HEK293 (cell line): ENCODE results near the gene C20orf144.

ENCODE experiments used
- CTCF ChIP-seq: fragments of 450-650 bp; formaldehyde crosslinking; IDR thresholded peaks from 2 replicates; pipeline ENCODE4 v1.5.1; 2016; ENCODE audit warnings: missing biosample characterization, missing genetic modification characterization
- HIC1 ChIP-seq: fragments of 450-650 bp; formaldehyde crosslinking; IDR thresholded peaks from 2 replicates; pipeline ENCODE4 v1.5.1; 2016; ENCODE audit warnings: missing biosample characterization, missing genetic modification characterization
- PRDM4 ChIP-seq: fragments of 450-650 bp; formaldehyde crosslinking; IDR thresholded peaks from 2 replicates; pipeline ENCODE4 v1.5.1; 2017; ENCODE audit warnings: missing biosample characterization, missing genetic modification characterization
- ZNF114 ChIP-seq: fragments of 450-650 bp; formaldehyde crosslinking; IDR thresholded peaks from 2 replicates; pipeline ENCODE4 v1.5.0; 2017; ENCODE audit warnings: missing biosample characterization, missing genetic modification characterization
- ZNF138 ChIP-seq: fragments of 450-650 bp; formaldehyde crosslinking; IDR thresholded peaks from 2 replicates; pipeline ENCODE4 v1.5.1; 2016; ENCODE audit warnings: missing biosample characterization, missing genetic modification characterization, borderline replicate concordance
- ZNF514 ChIP-seq: fragments of 450-650 bp; formaldehyde crosslinking; IDR thresholded peaks from 2 replicates; pipeline ENCODE4 v1.5.1; 2016; ENCODE audit warnings: missing biosample characterization, missing genetic modification characterization
- ZNF555 ChIP-seq: fragments of 450-650 bp; formaldehyde crosslinking; conservative IDR thresholded peaks from 2 replicates; pipeline ENCODE4 v1.5.1; 2017; ENCODE audit warnings: missing biosample characterization, mild to moderate bottlenecking, missing genetic modification characterization, inconsistent platforms
- TF ChIP-seq, protein P1 (sequence below): fragments of 450-650 bp; formaldehyde crosslinking; IDR thresholded peaks from 2 replicates; pipeline ENCODE4 v1.5.1; 2016; ENCODE audit warnings: missing biosample characterization, missing genetic modification characterization

DNA sequence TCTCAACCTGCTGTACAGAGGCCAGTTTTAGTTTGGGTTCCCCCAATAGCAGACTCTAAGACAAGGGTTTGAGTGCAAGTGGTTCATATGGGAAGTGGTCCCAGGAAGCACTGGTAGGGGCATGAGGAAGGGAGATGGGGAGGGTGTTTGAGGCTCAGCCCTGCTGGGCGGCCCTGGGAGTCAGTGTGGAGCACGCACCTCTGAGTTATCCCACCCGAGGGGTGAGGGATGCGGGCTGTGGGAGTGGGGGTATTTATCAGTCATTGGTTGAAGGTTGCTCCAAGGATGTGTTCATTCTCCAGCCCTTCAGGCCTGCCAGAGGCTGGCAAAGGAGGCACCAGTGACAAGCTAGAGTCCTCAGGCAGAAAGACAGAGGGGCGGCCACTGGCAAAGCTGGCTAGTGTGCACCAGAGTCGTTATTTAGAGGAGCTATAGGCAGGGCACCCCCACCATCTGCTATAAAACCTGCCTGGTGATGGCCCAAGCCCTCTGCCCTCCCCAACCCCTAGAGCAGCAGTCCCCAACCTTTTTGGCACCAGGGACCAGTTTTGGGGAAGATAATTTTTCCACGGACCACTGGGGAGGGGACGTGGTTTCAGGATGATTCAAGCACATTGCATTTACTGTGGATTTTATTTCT, 41.5 kb downstream of the C20orf144 start:
- no peak for TF ChIP-seq CTCF (tag by site-specific recombination)
- TF ChIP-seq PRDM4 (tag by site-specific recombination): no peak
- TF ChIP-seq ZNF514 (tag by site-specific recombination): no peak
- TF ChIP-seq, protein P1, sequence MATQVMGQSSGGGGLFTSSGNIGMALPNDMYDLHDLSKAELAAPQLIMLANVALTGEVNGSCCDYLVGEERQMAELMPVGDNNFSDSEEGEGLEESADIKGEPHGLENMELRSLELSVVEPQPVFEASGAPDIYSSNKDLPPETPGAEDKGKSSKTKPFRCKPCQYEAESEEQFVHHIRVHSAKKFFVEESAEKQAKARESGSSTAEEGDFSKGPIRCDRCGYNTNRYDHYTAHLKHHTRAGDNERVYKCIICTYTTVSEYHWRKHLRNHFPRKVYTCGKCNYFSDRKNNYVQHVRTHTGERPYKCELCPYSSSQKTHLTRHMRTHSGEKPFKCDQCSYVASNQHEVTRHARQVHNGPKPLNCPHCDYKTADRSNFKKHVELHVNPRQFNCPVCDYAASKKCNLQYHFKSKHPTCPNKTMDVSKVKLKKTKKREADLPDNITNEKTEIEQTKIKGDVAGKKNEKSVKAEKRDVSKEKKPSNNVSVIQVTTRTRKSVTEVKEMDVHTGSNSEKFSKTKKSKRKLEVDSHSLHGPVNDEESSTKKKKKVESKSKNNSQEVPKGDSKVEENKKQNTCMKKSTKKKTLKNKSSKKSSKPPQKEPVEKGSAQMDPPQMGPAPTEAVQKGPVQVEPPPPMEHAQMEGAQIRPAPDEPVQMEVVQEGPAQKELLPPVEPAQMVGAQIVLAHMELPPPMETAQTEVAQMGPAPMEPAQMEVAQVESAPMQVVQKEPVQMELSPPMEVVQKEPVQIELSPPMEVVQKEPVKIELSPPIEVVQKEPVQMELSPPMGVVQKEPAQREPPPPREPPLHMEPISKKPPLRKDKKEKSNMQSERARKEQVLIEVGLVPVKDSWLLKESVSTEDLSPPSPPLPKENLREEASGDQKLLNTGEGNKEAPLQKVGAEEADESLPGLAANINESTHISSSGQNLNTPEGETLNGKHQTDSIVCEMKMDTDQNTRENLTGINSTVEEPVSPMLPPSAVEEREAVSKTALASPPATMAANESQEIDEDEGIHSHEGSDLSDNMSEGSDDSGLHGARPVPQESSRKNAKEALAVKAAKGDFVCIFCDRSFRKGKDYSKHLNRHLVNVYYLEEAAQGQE (tag by site-specific recombination): no peak
- no peak for TF ChIP-seq HIC1 (tag by site-specific recombination)
- TF ChIP-seq ZNF555: no peak
- TF ChIP-seq ZNF114 (tag by site-specific recombination): no peak
- no peak for TF ChIP-seq ZNF138 (tag by site-specific recombination)
